Neural cell (in vitro differentiated cells): Measurements from ENCODE around the gene GBP4. TPM values are rescaled to one million over a fixed set of nuclear protein-coding genes. Genes with fewer than 3 reads are reported as not detected.

Source experiments
- H2AFZ ChIP-seq: fragments of 200-600, 300-800 bp; sonication (generic), shearing (Covaris generic); 2 replicates; pipeline ENCODE4 v1.6.0; 2014; ENCODE audit warnings: low read depth, mild to moderate bottlenecking, antibody characterized with exemption, low read length, moderate library complexity
- H3F3A ChIP-seq: fragments of 200-600 bp; shearing (Covaris generic); 2 replicates; pipeline ENCODE4 v1.6.1; 2016; ENCODE audit warnings: mild to moderate bottlenecking, moderate library complexity, mixed read lengths, antibody characterized with exemption, low read length; ENCODE audit not compliant: insufficient read depth, poor library complexity, severe bottlenecking
- H3K27ac ChIP-seq: fragments of 200-600, 300-800 bp; sonication (generic), shearing (Covaris generic); 2 replicates; pipeline ENCODE4 v1.5.1; 2014; ENCODE audit warnings: mild to moderate bottlenecking, low read length, moderate library complexity
- H3K27me3 ChIP-seq: fragments of 300-800, 200-600 bp; sonication (generic), shearing (Covaris generic); 2 replicates; pipeline ENCODE4 v1.6.0; 2014; ENCODE audit warnings: mild to moderate bottlenecking, low read depth, low read length, moderate library complexity; ENCODE audit not compliant: insufficient read depth
- H3K36me3 ChIP-seq: fragments of 300-800, 200-600 bp; sonication (generic), shearing (Covaris generic); 2 replicates; pipeline ENCODE4 v1.5.1; 2014; ENCODE audit warnings: mild to moderate bottlenecking, antibody characterized with exemption, low read length, moderate library complexity; ENCODE audit not compliant: insufficient read depth
- H3K4me2 ChIP-seq: fragments of 300-800, 200-600 bp; sonication (generic), shearing (Covaris generic); 2 replicates; pipeline ENCODE4 v1.6.0; 2014; ENCODE audit warnings: mild to moderate bottlenecking, low read length
- H3K4me3 ChIP-seq: fragments of 300-800, 200-600 bp; sonication (generic), shearing (Covaris generic); 2 replicates; pipeline ENCODE4 v1.5.1; 2014; ENCODE audit warnings: mild to moderate bottlenecking, low read length, moderate library complexity
- H3K79me2 ChIP-seq: fragments of 200-600 bp; shearing (Covaris generic); replicated peaks from 2 replicates; pipeline ENCODE4 v1.6.0; 2014; ENCODE audit warnings: mild to moderate bottlenecking, low read length, moderate library complexity; ENCODE audit not compliant: insufficient read depth
- H3K9ac ChIP-seq: fragments of 300-800, 200-600 bp; sonication (generic), shearing (Covaris generic); 2 replicates; pipeline ENCODE4 v1.6.1; 2016; ENCODE audit warnings: mild to moderate bottlenecking, low read length, mixed read lengths
- H3K9me2 ChIP-seq: fragments of 200-600 bp; shearing (Covaris generic); 2 replicates; pipeline ENCODE4 v1.6.1; 2016; ENCODE audit warnings: mild to moderate bottlenecking, low read length, mixed read lengths; ENCODE audit not compliant: insufficient read depth
- H3K9me3 ChIP-seq: fragments of 200-600, 300-800 bp; sonication (generic), shearing (Covaris generic); 2 replicates; pipeline ENCODE4 v1.6.1; 2016; ENCODE audit warnings: mild to moderate bottlenecking, mixed run types, low read length, moderate library complexity, mixed read lengths
- H4K20me1 ChIP-seq: fragments of 200-600 bp; shearing (Covaris generic); 2 replicates; pipeline ENCODE4 v1.6.1; 2016; ENCODE audit warnings: mild to moderate bottlenecking, mixed run types; ENCODE audit not compliant: insufficient read depth
- EP300 ChIP-seq: fragments of 450-650 bp; conservative IDR thresholded peaks from 2 replicates; pipeline ENCODE4 v1.6.1; 2014; ENCODE audit warnings: antibody characterized with exemption, mild to moderate bottlenecking, moderate library complexity; ENCODE audit not compliant: poor library complexity, severe bottlenecking
- EZH2 ChIP-seq: fragments of 200-600, 300-800 bp; shearing (Covaris generic), sonication (generic); IDR thresholded peaks from 2 replicates; pipeline ENCODE4 v1.6.1; 2014; ENCODE audit warnings: antibody characterized with exemption, low read length, borderline replicate concordance, mild to moderate bottlenecking; ENCODE audit not compliant: insufficient read depth, poor library complexity, severe bottlenecking
- MXI1 ChIP-seq: fragments of 450-650 bp; conservative IDR thresholded peaks from 2 replicates; pipeline ENCODE4 v1.6.1; 2014; ENCODE audit warnings: antibody characterized with exemption, mild to moderate bottlenecking; ENCODE audit not compliant: poor library complexity, severe bottlenecking
- POLR2AphosphoS5 ChIP-seq: IDR thresholded peaks from 2 replicates; pipeline ENCODE4 v1.6.1; 2012
- RAD21 ChIP-seq: fragments of 450-650 bp; conservative IDR thresholded peaks from 2 replicates; pipeline ENCODE4 v1.6.1; 2014; ENCODE audit warnings: antibody characterized with exemption, mild to moderate bottlenecking, moderate library complexity
- SMC3 ChIP-seq: fragments of 450-650 bp; conservative IDR thresholded peaks from 2 replicates; pipeline ENCODE4 v1.6.1; 2014; ENCODE audit warnings: antibody characterized with exemption, mild to moderate bottlenecking, moderate library complexity; ENCODE audit not compliant: poor library complexity
- TAF1 ChIP-seq: IDR thresholded peaks from 2 replicates; pipeline ENCODE4 v1.6.1; 2012; ENCODE audit warnings: low read depth
- polyA plus RNA-seq: library from polyadenylated mRNA; depleted of rRNA; stranded (reverse); fragments of >200 nt; gene quantifications from 2 replicates; pipeline ENCODE4 v1.2.3, GENCODE V29; 2014
- TF ChIP-seq, protein P1 (sequence below): IDR thresholded peaks from 2 replicates; pipeline ENCODE4 v1.6.1; 2012; ENCODE audit warnings: borderline replicate concordance
- TF ChIP-seq, protein P2 (sequence below): fragments of 450-650 bp; IDR thresholded peaks from 2 replicates; pipeline ENCODE4 v1.5.1; 2014; ENCODE audit warnings: antibody characterized with exemption, mild to moderate bottlenecking, moderate library complexity; ENCODE audit not compliant: poor library complexity, severe bottlenecking

Gene GBP4
- polyA plus RNA-seq, 1 donor from 2014 or later = not detected

DNA sequence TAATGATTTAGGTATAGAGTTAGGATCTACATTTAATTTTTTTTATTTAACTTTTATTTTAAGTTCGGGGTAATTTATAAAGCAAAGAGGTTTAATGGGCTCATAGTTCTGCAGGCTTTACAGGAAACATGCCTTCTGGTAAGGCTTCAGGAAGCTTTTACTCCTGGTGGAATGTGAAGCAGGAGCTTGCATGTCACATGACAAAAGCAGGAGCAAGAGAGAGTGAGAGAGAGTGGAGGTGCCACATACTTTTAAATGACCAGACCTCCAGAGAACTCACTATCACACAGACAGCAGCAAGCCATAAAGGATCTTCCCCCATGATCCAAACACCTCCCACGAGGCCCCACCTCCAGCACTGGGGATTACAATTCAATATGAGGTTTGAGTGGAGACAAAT, 55.3 kb downstream of the GBP4 start:
- Histone ChIP-seq H3K9ac (no peak overlapping the region), H2AFZ (no peak overlapping the region), H3K4me2 (no peak overlapping the region), H3K9me3 (no peaks in the 10 kb centered on the region), H4K20me1 (no peaks in the 10 kb centered on the region), H3K27me3 (no peaks in the 10 kb centered on the region), H3F3A (no peaks in the 10 kb centered on the region), H3K36me3 (no peaks in the 10 kb centered on the region), H3K27ac (no peak overlapping the region), H3K4me3 (no peak overlapping the region), H3K9me2 (no peaks in the 10 kb centered on the region), H3K79me2 (no peaks in the 10 kb centered on the region)
- TF ChIP-seq EP300 (no peak), MXI1 (no peak), EZH2 (no peak), SMC3 (no peak), TAF1 (no peak), POLR2AphosphoS5 (no peak), RAD21 (no peak)
- TF ChIP-seq, protein P1, sequence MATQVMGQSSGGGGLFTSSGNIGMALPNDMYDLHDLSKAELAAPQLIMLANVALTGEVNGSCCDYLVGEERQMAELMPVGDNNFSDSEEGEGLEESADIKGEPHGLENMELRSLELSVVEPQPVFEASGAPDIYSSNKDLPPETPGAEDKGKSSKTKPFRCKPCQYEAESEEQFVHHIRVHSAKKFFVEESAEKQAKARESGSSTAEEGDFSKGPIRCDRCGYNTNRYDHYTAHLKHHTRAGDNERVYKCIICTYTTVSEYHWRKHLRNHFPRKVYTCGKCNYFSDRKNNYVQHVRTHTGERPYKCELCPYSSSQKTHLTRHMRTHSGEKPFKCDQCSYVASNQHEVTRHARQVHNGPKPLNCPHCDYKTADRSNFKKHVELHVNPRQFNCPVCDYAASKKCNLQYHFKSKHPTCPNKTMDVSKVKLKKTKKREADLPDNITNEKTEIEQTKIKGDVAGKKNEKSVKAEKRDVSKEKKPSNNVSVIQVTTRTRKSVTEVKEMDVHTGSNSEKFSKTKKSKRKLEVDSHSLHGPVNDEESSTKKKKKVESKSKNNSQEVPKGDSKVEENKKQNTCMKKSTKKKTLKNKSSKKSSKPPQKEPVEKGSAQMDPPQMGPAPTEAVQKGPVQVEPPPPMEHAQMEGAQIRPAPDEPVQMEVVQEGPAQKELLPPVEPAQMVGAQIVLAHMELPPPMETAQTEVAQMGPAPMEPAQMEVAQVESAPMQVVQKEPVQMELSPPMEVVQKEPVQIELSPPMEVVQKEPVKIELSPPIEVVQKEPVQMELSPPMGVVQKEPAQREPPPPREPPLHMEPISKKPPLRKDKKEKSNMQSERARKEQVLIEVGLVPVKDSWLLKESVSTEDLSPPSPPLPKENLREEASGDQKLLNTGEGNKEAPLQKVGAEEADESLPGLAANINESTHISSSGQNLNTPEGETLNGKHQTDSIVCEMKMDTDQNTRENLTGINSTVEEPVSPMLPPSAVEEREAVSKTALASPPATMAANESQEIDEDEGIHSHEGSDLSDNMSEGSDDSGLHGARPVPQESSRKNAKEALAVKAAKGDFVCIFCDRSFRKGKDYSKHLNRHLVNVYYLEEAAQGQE = no peak
- TF ChIP-seq, protein P2, sequence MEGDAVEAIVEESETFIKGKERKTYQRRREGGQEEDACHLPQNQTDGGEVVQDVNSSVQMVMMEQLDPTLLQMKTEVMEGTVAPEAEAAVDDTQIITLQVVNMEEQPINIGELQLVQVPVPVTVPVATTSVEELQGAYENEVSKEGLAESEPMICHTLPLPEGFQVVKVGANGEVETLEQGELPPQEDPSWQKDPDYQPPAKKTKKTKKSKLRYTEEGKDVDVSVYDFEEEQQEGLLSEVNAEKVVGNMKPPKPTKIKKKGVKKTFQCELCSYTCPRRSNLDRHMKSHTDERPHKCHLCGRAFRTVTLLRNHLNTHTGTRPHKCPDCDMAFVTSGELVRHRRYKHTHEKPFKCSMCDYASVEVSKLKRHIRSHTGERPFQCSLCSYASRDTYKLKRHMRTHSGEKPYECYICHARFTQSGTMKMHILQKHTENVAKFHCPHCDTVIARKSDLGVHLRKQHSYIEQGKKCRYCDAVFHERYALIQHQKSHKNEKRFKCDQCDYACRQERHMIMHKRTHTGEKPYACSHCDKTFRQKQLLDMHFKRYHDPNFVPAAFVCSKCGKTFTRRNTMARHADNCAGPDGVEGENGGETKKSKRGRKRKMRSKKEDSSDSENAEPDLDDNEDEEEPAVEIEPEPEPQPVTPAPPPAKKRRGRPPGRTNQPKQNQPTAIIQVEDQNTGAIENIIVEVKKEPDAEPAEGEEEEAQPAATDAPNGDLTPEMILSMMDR = no peak

DNA sequence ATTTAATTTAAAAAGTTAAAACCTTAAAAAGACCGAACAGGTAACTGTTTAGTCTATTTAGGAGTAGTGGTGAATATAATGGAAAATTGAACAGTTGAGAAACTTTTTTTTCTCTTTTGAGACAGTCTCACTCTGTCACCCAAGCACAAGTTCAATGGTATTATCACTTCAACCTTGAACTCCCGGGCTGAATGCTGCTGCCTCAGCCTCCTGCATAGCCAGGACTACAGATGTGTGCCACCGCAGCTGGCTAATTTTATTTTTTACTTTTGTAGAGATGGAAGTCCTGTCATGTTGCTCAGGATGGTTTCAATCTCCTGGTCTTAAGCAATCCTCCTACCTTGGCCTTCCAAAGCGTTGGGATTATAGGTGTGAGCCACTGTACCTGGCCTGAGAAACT, 56.6 kb downstream of the GBP4 start:
- Histone ChIP-seq H3K4me2 (no peak overlapping the region), H3K4me3 (no peak overlapping the region), H3K79me2 (no peaks in the 10 kb centered on the region), H4K20me1 (no peaks in the 10 kb centered on the region), H3K27ac (no peak overlapping the region), H3K9me2 (no peaks in the 10 kb centered on the region), H2AFZ (no peak overlapping the region), H3K9ac (no peak overlapping the region), H3K36me3 (no peaks in the 10 kb centered on the region), H3F3A (no peaks in the 10 kb centered on the region), H3K9me3 (no peaks in the 10 kb centered on the region), H3K27me3 (no peaks in the 10 kb centered on the region)
- no peak for TF ChIP-seq RAD21
- no peak for TF ChIP-seq EZH2
- TF ChIP-seq, protein P1 = no peak
- TF ChIP-seq EP300 = no peak
